ENCODE measurements around the gene SH3GLB2.
A peak's percentile ranks its signal among the peaks of the same experiment; 100 is the strongest.

The SH3GLB2 gene

GRCh38 chr9:129028192-129028966, at the start of gene SH3GLB2:
Gene SH3GLB2, minus strand, starts transcription at chr9:129028331. Its CDS starts 177 bp downstream, at chr9:129028154.
- peak; percentile 91 for DNase-seq

GRCh38 chr9:129077236-129077635, 49.1 kb upstream of the SH3GLB2 start:
- no peak for DNase-seq

GRCh38 chr9:129076640-129077037, 48.5 kb upstream of the SH3GLB2 start:
- DNase-seq: no peak

GRCh38 chr9:129075996-129076639, 48.0 kb upstream of the SH3GLB2 start:
- no peak for DNase-seq

GRCh38 chr9:129074106-129074505, 46.0 kb upstream of the SH3GLB2 start:
- DNase-seq: no peak

GRCh38 chr9:129073404-129073803, 45.3 kb upstream of the SH3GLB2 start:
- DNase-seq: no peak

GRCh38 chr9:129072171-129072570, 44.0 kb upstream of the SH3GLB2 start:
- DNase-seq: no peak

- DNase-seq: no peak
These were observed 43.5 kb upstream of the SH3GLB2 start for GRCh38 chr9:129071526-129072126.

- DNase-seq: no peak
These were observed 42.8 kb upstream of the SH3GLB2 start for GRCh38 chr9:129070696-129071525.

GRCh38 chr9:129069862-129070641, 41.9 kb upstream of the SH3GLB2 start:
- no peak for DNase-seq

GRCh38 chr9:129068990-129069861, 41.1 kb upstream of the SH3GLB2 start:
- DNase-seq: peak; percentile 79

- DNase-seq: no peak
These were observed 40.0 kb upstream of the SH3GLB2 start for GRCh38 chr9:129068110-129068509.

GRCh38 chr9:129064499-129064908, 36.4 kb upstream of the SH3GLB2 start:
- no peak for DNase-seq

GRCh38 chr9:129063061-129063460, 34.9 kb upstream of the SH3GLB2 start:
- no peak for DNase-seq

- DNase-seq: no peak
These were observed 32.9 kb upstream of the SH3GLB2 start for GRCh38 chr9:129060991-129061390.

- no peak for DNase-seq
These were observed 32.0 kb upstream of the SH3GLB2 start for GRCh38 chr9:129059796-129060785.

GRCh38 chr9:129058965-129059795, 31.0 kb upstream of the SH3GLB2 start:
- DNase-seq: no peak

GRCh38 chr9:129054163-129054851, 26.2 kb upstream of the SH3GLB2 start:
- DNase-seq: no peak
